Activated CD8-positive, alpha-beta memory T cell treated with anti-CD3 and anti-CD28 coated beads, Interleukin-2, amount 50 U/mL, for 48 hours (primary cell): ENCODE results near the gene SMURF1.
"Not testable (repeated sequence)": the region's sequence is repeated elsewhere in the genome, so short reads cannot be mapped to it uniquely, and the experiment has no call there.

Experiments
- DNase-seq: peaks from one replicate; pipeline ENCODE4 v3.0.0-alpha.2; 2020

SMURF1 gene

DNA sequence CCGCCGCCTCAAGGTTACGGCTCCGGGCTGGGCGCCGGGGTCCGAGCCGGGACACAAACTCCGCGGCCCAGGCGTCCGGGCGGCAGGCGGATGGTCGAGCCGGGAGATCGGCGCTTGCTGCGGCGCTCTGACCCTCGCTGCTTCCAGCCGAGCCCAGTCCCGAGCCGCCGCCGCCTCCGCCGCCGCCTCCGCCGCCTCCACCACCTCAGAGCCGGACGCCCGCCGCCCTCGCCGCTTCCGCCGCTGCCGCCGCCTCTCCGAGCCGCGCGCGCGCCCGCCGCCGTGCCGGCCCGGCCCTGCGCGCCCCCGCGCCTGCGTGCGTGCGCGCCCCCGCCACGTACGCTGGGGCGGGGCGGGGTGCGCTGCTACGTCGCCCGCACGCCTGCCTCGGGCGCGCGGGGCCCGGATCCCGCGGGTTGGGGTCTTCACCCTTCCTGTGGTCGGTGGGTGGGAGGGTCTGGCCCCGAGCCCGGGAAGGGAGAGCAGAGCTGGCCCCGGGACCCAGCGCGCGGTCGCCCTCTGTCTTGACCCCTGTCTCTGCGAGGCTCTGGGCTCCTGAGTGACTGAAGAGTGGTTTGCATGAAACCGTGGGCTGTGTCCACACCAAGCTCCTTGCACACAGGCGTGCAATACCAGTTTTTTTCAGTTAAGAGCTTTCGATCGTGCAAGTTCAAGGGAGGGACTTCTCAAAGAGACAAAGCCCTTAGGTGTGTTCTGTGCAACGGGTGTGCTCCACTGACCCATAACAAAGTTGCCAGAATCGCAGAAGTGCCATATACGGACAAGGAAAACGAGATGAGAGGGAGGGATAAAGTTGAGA is at the start of gene SMURF1:
TSS of gene SMURF1 (minus strand) at position 256 of the 820 bp plus-strand sequence. CDS start 328 bp downstream, outside the sequence.
- DNase-seq = peak; percentile 87

DNA sequence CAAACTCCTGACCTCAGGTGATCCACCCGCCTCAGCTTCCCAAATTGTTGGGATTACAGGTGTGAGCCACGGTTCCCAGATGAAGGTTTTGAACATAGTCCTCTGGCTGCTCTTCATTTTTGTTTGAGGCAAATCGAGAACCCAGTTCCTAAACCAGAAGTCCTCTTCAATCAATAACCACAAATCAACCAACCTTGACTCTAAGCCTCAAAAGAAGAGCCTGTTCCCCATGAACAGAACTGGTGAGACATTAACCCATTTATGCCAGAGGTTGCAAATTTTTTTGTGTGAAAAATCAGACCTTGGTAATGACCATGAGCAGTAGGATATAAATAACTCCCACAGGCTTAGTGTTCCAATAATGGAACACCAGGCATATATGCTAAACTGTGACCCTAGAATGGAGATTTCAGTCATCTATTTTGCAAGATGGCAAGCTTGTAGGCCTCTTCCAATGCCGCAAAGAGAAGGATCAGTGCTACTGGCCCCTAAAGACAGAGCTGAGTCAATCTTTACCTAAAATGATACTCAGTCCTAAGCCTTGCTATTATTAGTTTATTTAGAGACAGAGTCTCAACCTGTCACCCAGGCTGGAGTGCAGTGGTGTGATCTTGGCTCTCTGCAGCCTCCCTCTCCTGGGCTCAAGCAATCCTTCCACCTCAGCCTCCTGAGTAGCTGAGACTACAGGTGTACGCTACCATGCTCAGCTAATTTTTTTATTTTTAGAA is 48.1 kb upstream of the SMURF1 start:
- no peak for DNase-seq

DNA sequence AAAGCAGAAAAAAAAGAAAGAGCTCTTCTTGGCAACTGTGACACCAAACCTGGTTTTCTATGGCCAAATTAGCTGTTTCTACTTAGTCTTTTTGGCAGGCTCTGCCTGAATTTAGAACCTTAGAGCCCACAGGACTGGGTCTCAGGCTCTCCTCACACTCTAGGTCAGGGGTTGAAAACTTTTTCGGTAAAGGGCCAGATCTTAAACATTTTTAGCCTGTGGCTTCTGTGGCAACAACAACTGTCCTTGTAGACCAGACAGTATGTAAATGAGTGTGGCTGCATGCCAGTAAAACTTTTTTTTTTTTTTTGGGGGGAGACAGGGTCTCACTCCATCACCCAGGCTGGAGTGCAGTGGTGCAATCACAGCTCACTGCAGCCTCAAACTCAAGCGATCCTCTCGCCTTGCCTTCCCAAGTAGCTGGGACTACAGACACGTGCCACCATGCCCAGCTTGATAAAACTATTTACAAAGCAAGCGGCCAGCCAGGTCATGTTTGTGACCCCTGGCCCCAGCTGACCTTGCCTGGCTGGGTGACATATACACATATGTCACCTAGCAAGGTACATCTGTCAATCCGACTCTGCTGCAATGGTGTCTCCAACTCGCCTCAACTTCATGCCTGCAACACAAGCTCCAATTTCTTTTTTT is 46.6 kb upstream of the SMURF1 start:
- DNase-seq = no peak

DNA sequence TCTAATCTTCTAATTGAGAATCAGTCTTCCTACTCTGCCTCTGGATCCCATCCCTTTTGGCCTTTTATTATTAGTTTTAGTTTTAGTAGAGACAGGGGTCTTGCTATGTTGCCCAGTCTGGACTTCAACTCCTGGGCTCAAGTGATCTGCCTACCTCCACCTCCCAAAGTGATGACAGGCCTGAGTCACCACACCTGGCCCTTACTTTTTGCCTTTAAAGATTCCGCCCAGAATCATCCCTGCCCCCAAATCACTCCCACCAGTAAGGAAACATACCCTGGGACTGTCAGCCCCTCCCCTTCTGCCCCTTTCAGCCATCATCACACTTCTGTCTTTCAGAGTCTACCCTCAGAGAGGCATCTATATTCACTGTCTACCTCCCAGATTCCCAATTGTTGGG is 45.3 kb upstream of the SMURF1 start:
- no peak for DNase-seq

DNA sequence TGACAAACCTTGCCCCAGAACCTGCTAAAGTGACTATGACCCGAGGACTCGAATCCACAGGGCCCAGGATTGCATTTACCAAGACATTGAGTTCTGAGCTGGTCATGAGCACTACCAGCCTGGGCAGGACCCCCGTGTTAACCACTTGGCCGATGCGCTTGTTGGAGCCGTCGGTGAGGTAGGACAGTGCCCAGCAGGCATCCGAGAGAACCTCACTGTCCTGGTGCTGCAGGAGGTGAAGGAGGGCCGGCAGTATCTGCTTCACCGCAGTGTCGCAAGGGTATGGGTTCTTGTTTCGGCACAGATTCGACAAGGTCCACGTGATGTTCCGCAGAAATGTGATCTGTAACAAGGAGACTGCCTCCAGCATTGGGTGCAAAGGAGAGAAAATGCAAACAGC is 44.3 kb upstream of the SMURF1 start:
- DNase-seq = no peak

DNA sequence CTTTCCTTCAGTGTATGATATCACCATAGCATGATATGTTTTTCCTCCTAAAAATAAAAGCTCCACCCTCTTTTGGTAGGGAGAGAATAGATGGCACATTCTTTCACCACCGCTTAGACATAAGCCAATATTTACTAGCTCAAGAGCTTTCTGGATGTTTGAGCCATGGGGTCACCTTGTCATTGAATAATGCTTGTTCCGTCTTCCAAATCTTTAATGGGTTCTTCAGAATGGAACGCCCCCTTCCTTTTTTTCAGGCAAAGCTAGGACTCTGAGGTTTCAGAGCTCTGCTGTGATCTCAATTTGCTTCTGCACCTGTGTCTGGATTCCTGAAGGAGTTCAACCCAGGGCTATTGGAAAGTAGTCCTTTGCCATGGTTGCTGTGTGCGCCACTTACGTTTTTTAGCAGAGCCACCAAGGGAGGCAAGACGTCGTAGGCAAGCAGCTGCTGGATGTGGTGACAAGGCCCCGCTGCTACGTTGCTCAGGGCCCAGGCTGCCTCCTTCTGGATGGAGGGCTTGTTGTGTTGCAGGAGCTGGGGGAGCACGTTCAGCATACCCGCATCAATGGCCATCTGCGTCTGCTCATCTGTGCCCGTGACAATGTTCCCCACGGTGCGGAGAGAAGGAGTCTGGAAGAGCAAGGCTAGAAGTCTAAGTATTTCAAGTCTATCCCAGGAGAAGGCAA is 40.8 kb upstream of the SMURF1 start:
- DNase-seq = no peak

DNA sequence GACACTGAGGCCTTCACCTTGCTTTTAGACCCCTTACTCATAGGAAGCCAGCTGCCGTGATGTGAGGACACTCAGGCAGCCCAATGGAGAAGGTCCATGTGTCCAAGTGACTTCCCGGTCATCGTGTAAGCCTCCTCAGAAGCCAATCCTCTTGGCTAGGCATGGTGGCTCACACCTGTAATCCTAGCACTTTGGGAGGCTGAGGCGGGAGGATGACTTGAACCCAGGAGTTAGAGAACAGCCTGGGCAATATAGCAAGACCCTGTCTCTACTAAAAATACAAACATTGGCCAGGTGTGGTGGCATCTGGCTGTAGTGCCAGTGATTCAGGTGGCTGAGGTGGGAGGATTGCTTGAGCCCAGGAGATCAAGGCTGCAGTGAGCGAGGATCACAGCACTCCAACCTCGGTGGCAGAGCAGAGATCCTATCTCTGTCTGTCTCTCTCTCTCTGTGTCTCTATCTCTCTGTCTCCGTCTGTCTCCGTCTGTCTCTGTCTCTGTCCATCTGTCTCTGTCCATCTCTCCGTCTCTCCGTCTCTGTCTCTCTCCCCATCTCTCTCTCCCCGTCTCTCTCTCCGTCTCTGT is 36.3 kb upstream of the SMURF1 start:
- no peak for DNase-seq

DNA sequence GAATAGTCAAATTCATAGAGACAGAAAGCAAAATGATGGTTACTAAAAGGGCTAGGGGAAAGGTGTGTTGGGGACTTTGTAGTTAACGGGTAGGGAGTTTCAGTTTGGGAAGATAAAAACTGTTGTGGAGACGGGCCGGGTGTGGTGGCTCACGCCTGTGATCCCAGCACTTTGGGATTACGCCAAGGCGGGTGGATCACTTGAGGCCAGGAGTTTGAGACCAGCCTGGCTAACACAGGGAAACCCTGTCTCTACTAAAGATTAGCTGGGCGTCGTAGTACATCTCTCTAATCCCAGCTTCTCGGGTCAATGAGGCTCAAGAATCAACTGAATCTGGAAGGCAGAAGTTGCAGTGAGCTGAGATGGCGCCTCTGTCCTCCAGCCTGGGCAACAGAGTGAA is 33.3 kb upstream of the SMURF1 start:
- DNase-seq = no peak

DNA sequence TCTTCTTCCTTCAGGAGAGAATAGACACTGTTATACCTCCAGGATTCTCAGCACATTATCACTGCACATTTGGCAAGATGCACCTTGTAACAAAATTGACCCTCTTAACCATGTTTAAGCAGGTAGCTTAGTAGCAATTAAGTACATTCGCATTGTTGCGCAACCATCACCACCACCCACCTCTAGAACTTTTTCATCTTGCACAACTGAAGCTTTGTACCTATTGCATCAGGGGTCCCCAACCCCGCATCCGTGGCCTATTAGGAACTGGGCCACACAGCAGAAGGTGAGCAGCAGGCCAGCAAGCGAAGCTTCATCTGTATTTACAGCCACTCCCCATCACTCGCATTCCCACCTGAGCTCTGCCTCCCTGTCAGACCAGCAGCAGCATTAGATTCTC is 29.9 kb upstream of the SMURF1 start:
- no peak for DNase-seq

DNA sequence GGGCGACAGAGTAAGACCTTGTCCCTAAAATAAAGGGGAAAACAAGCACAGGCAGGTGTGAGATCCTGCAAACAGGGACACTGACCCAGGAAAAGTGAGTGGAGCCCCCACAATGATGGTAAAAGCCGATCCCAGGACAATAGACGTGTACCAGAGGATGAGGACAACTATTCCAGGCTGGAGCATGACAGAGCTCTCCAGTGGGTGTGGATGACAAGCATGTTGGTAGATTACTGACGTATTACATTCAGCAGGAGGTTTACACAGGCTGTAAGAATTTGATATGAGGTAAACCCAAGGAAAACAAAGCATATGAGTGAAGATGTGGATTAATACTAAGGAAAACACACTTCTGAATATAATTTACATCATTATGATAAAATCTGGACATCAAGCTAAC is 27.8 kb upstream of the SMURF1 start:
- no peak for DNase-seq

DNA sequence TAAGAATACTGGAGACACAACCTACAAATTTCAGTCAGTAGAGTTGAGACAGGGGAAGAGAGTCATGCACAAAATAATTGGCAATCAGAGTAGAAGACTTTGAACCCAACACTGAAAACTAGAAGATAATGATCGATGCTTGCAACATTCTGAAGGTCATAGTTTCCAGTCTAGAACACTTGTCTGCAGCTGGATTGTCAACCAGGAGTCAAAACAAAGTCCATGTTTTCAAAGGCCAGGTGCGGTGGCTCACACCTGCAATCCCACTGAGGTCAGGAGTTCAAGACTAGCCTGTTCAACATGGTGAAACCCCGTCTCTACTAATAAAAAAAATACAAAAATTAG is 26.8 kb upstream of the SMURF1 start:
- no peak for DNase-seq

DNA sequence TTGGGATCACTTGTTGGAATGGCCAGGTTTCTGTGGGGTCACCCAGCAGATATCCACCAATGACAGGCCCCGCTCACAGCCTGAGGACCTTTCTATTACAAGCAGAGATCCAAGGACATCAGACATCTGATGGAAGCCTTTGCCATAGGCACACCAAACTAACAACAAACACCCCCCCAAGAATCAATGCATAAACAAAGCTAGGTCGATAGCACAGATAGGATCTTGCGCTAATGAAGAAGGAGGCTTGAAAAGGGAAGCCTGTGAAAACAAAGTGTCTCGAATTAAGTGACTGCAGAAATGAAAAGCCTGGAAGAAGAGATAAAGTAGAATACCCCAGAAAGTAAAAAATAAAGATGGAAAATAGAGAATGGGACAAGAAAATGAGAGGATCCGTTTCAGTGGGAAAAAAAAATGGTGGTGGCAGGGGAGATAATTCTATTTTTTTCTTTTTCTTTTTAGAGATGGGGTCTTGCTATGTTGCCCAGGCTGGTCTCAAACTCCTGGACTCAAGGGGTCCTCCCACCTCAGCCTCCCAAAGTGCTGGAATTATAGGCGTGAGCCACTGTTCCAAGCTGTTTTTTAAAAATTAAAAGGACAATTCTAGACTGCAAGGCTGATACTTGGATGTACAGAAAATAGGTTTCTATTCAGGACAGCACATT is 26.3 kb upstream of the SMURF1 start:
- DNase-seq = no peak

DNA sequence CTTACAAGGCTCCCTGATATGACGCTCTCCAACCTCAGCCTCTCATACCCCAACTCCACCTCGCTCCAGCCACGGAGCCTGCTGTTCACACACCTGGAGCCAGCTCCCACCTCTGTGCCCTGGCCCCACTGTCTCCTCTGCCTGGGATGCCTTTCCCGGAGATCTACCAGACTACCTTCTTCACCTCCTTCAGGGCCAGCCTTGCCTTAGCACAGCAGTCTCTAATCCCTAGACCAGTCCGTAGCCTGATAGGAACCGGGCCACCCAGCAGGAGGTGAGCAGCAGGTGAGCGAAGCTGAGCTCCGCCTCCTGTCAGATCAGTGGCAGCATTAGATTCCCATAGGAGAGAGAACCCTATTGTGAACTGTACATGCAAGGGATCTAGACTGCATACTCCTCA is 23.2 kb upstream of the SMURF1 start:
- no peak for DNase-seq

DNA sequence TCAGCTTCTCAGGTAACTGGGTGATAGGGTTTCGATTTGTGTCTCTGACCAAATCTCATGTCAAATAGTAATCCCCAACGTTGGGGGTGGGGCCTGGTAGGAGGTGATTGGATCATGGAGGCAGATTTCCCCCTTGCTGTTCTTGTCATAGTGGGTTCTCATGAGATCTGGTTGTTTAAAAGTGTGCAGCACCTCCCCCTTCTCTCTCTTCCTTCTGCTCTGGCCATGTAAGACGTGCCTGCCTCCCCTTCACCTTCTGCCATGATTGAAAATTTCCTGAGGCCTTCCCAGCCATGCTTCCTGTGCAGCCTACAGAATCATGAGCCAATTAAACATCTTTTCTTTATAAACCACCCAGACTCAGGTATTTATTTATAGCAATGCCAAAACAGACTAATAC is 21.9 kb upstream of the SMURF1 start:
- DNase-seq = no peak

DNA sequence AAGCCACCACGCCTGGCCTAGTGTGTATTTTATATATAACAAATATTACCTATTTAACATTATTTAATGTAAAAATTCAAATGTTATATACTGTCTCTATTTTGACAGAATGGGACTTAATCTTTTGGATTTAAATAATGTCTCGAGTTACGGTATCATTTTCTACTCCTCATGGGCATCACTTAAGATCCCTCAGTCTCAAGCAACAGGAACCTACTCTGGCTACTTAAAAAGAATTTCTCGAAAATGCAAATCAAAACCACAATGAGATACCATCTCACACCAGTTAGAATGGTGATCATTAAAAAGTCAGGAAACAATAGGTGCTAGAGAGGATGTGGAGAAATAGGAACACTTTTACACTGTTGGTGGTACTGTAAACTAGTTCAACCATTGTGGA is 19.8 kb upstream of the SMURF1 start:
- not testable (repeated sequence) for DNase-seq

DNA sequence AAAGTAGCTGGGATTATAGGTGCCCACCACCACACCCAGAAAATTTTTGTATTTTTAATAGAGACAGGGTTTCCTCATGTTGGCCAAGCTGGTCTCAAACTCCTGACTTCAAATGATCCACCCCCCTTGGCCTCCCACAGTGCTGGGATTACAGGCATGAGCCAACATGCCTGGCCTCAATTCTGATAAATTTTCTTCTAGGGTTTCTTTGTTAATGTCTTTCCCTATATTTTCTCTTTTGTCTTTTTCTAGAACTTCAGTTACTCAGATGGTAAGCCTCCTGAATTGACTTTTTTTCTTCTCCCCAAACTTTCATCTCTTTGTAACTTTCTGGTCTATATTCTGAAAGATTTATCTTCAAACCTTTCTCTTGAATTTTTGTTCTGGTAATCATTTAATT is 12.7 kb upstream of the SMURF1 start:
- DNase-seq = no peak

DNA sequence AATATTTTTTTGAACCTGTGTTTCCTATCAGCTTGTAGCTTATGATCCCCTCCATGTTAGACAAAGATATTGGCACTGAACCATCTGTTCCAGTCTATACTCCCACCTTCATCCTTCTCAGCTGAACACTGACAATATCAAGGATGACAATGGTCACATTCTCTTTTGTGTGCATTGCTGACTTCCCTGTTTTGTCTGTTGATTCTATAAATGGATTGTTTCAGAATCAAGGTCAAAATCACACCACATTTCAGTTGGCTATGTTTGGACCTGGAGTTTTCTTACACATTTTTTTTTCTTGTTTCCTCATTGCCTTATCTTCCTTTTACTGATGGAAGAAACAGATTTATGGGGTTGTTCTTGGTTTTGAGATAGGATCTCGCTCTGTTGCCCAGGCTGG is 11.3 kb upstream of the SMURF1 start:
- DNase-seq = no peak

DNA sequence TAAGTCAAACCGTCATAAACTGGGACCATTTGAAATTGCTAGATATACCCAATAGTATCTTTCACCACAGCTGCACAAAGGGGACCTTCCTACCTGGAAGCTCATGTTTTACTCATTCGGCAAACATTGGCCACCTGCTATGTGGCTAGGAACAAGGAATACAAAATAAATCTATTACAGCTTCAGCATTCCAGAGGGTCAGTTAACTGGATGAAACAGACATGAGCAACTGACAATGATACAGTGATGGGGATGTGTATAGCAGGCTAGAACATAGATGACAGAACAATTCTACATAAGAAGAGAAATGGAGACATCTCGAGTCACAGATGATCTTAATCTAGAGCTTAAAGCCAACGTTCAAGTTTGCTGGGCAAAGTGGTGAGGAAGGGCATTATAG is 3.1 kb upstream of the SMURF1 start:
- DNase-seq = no peak

DNA sequence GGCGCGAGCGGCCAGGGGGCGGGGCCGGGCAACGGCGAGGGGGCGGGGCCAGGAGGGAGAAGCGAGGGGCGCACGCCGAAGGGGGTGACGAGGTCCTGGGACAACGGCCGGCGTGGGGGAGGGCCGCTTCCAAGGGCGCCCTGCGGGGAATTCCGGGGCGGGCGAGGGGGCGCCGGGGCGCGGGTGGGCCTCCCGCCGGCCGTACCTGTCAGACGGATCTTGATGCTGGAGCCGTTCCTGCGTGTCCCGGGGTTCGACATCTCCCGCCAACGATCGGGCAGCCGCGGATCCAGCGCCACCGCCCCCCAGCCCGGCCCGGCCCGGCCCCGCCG is 421 bp downstream of the SMURF1 start:
- DNase-seq = no peak

DNA sequence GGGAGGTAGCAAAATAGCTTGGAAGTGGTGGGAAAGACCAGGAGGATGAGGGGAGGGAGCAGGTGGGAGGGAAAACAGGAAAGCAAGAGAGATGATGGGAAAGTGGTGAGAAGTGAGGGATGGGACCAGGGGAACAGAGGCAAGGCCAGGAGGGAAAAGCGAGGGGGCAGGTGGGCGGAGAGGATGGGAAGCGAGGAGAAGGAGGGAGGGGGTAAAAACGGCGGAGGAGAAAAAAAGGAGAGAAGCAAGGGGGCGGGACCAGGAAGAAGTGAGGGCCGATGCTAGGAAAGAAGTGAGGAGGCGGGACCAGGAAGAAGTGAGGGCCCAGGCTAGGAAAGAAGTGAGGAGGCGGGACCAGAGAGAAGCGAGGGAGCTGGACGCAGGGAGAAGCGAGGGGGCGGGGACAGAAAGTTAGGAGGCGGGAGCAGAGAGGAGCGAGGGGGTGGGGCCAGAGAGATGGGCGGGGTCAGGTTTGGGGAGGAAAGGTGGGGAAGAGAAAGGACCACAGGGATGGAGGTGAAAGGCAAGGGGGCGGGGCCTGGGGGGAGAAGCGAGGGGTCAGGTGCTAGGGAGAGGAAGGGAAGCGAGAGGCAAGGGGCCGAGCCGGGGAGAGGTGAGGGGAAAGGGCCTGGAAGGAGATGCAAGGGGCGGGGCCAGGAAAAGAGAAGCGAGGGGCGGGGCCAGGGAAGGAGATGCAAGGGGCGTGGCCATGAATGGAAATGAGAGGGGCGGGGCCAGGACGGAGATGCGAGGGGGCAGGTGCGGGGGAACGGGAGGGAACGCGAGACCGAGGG is 984 bp downstream of the SMURF1 start:
- peak; percentile 94 for DNase-seq

DNA sequence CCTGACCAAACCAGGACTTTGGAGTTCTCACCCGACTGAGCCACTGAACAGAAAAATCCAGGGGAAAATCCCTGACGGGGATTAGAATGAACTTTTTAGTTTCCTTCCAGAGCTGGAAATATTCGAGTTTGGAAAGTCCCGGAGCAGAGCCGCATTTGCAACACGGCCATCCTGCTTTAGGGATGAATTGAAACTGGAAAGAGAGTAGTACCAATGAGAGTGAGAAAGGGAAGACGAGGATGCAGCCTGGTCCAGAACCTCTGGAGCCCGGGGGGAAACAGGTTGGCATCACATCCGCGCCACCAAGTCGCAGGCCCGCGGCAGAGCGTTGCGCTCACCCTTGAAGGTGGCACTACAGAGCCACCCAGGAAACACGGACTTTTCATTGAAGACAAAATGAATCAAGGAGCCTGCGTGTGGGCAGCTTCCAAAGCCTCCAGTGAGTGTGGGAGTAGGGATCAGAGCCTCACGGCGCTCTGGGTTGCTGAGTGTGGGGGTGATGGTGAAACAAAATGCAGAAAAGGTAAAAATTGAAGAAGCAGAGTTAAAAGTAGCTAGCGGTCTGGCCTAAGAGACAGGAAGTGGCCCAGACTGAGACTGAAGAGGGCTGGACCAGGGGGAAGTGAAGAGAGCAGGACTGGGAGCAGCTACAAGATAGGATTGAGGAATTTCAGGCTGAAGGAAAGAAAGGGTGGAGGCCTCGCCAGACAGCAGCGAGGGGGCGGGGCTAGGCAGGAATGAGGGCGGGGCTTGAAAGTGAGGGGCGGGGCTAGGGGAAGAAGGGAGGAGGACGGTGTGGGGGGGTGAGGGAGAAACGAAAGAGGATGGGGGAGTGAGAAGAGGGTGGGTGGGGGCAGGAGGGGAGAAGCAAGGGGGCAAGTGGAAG is 1.8 kb downstream of the SMURF1 start:
- peak; percentile 81 for DNase-seq
